Esophagus squamous epithelium (tissue), 5 donors: ENCODE data around the gene SAMD14. TPM values are rescaled to one million over a fixed set of nuclear protein-coding genes. Genes with fewer than 3 reads are reported as not detected.

Source experiments
- DNase-seq: peaks from one replicate; lab custom pipeline; 2025; lab: John Stamatoyannopoulos, UW
- H3K27ac ChIP-seq, 4 donors: fragments of 200-600 bp; sonication (generic); one replicate each; pipeline ENCODE4 v1.5.1; 2016 to 2019; ENCODE audit warnings: mild to moderate bottlenecking in 1 of 4
- H3K27me3 ChIP-seq, 4 donors: fragments of 200-600 bp; sonication (generic); 1 replicate in 3 of 4; 2 replicates in 1 of 4; pipeline versions ENCODE4 v1.5.1 to v1.6.0; 2017 to 2021; ENCODE audit warnings: antibody characterized with exemption in 1 of 4
- H3K36me3 ChIP-seq, 3 donors: fragments of 200-600 bp; sonication (generic); one replicate each; pipeline ENCODE4 v1.5.1; 2016 to 2019
- H3K4me1 ChIP-seq, 3 donors: fragments of 200-600 bp; sonication (generic); one replicate each; pipeline ENCODE4 v1.5.1; 2017 to 2019
- H3K4me3 ChIP-seq, 4 donors: fragments of 200-600 bp; sonication (generic); 1 replicate in 3 of 4; 2 replicates in 1 of 4; pipeline ENCODE4 v1.5.1; 2016 to 2019; ENCODE audit warnings: mild to moderate bottlenecking in 2 of 4, moderate library complexity in 1 of 4
- H3K9me3 ChIP-seq, 3 donors: fragments of 200-600 bp; sonication (generic); one replicate each; pipeline ENCODE4 v1.5.1; 2016 to 2019
- POLR2A ChIP-seq, 4 donors: fragments of 450-650 bp; IDR thresholded peaks; one replicate each; pipeline ENCODE4 v1.6.1; 2017; ENCODE audit warnings: antibody characterized with exemption in 4 of 4, mild to moderate bottlenecking in 4 of 4, moderate library complexity in 3 of 4
- WGBS, 2 donors: methylation state at CpG; one replicate each; pipeline ENCODE4 v1.1.5; 2018; 5-methylcytosine and 5-hydroxymethylcytosine counted together
- intact Hi-C: fragments of 100-400 bp; cut with DNase I; formaldehyde crosslinking; loops from one replicate; pipeline ENCODE4 v1.15.0; 2022
- total RNA-seq, 4 donors: library from RNA; depleted of rRNA; stranded (reverse); fragments of >200 nt; gene quantifications; one replicate each; pipeline ENCODE4 v1.1.0, GENCODE V29; 2016
- TF ChIP-seq, protein P1 (sequence below), 6 experiments: fragments of 450-650 bp in 4 of 6; fragments of 200-600 bp in 2 of 6; sonication (generic) in 2 of 6; IDR thresholded peaks; one replicate each; pipeline ENCODE4 v1.5.1; 2016 to 2019; ENCODE audit warnings: antibody characterized with exemption in 6 of 6, mild to moderate bottlenecking in 4 of 6, moderate library complexity in 4 of 6
- donor health status: DM: yes; HTN: yes; CAD: no.

SAMD14 gene
- total RNA-seq, 4 donors from 2014 or later: 0.57 TPM; not detected in 3

DNA sequence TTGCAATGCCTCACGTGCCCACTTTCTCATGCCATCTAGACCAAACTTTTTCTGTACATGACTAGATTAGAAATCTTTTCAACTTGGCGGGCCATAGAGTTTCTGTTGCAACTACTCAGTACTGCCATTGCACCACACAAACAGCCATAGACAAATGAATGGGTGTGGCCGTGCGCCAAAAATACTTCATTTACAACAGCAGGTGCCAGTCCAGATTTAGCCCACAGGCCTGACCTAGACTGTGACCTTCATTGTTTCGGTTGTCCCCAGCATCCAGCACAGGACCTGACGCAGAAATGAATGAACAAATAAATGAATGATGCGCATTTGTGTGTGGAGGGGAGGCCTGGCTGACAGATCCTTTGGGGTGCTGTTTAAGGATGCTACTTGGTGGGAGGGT is 49.1 kb downstream of the SAMD14 start:
- TF ChIP-seq, protein P1, sequence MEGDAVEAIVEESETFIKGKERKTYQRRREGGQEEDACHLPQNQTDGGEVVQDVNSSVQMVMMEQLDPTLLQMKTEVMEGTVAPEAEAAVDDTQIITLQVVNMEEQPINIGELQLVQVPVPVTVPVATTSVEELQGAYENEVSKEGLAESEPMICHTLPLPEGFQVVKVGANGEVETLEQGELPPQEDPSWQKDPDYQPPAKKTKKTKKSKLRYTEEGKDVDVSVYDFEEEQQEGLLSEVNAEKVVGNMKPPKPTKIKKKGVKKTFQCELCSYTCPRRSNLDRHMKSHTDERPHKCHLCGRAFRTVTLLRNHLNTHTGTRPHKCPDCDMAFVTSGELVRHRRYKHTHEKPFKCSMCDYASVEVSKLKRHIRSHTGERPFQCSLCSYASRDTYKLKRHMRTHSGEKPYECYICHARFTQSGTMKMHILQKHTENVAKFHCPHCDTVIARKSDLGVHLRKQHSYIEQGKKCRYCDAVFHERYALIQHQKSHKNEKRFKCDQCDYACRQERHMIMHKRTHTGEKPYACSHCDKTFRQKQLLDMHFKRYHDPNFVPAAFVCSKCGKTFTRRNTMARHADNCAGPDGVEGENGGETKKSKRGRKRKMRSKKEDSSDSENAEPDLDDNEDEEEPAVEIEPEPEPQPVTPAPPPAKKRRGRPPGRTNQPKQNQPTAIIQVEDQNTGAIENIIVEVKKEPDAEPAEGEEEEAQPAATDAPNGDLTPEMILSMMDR (IDR thresholded peaks at IDR 0.05): no peak
- no peak for TF ChIP-seq POLR2A (IDR thresholded peaks at IDR 0.05)
- Histone ChIP-seq H3K27ac (no peak overlapping the region), H3K9me3 (no peaks in the 10 kb centered on the region), H3K4me3 (no peak overlapping the region), H3K4me1 (peaks cover 2 to 14% (median 6%) of the 10 kb centered on the region in 3 donors), H3K36me3 (peaks cover 9 to 94% (median 45%) of the 10 kb centered on the region in 3 donors), H3K27me3 (no peaks in the 10 kb centered on the region)
- WGBS, 2 donors: 78 to 82% methylated on average over 7 of the region's 7 CpGs
- intact Hi-C loops: no loop called here
- DNase-seq: no peak

DNA sequence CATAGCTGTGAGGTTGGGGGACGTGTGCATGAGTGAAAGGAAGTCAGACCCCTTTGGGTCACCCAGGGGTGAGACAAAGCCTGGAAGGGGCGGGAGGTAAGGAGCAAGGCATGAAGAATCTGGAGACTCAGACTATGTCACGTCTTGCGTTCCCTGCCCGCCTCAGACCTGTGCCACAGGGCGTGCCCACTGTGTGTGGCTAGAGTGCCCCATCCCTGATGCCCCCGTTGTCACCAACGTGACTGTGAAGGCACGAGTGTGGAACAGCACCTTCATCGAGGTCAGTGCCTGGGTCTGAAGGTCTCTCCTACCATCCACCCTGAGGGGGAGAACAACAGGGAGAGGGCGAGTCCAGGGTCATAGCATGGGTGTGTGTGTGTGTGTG is 49.9 kb downstream of the SAMD14 start:
- peak overlapping the region in 3 of 4 donors; percentile 1 to 36 (median 27) for H3K27ac ChIP-seq
- peaks cover 9 to 97% (median 53%) of the 10 kb centered on the region in 3 donors for H3K36me3 ChIP-seq
- no peak for DNase-seq

DNA sequence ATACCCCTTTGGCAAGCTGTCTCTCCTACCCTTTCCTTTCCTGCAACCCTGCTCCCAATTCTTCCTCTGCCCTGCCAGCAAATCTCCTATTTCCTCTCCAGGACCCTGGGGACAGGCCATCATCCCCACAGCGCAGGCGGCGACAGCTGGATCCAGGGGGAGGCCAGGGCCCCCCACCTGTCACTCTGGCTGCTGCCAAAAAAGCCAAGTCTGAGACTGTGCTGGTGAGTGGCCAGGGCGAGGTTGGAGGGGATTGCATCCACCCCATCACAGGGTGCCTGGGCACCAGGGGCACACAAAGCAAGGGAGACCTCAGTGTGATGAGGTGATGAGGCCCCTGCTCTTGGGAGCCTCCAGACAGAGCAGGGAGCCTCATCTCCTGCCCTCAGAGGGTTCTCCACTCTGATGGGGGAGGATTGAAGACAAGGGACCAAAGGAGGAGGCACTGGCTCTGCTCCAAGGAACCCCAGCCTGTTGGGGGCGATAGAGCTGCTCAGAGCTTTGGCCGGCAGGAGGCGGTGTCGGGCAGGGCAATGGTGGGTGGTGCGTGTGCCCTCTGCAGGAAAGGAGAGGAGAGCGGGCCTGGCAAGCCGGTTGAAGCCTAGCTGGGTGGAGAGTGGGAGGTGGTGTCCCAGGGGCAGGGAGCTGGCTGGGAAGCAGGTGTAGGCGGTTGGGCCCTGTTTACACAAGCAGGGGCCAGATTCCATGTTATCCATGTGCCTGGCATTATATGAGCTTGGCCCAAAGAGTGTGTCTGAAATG is 50.4 kb downstream of the SAMD14 start:
- H3K27ac ChIP-seq: peak overlapping the region in 3 of 4 donors; percentile 1 to 36 (median 27)
- intact Hi-C loops: no loop called here
- H3K4me3 ChIP-seq: no peak overlapping the region
- TF ChIP-seq, protein P1 (IDR thresholded peaks at IDR 0.05): peak; percentile 19 to 96 (median 78)
- no peak for TF ChIP-seq POLR2A (IDR thresholded peaks at IDR 0.05)
- no peak for DNase-seq
- 62% methylated on average over 3 of the region's 12 CpGs; no CpG with 5 or more reads in 1 of the 2 donors for WGBS, 2 donors
- no peaks in the 10 kb centered on the region for H3K27me3 ChIP-seq
- peaks cover 2 to 14% (median 6%) of the 10 kb centered on the region in 3 donors for H3K4me1 ChIP-seq
- H3K9me3 ChIP-seq: no peaks in the 10 kb centered on the region
- peaks cover 14 to 97% (median 55%) of the 10 kb centered on the region in 3 donors for H3K36me3 ChIP-seq

More for the DNA sequence above, 49.9 kb downstream of the SAMD14 start:
- TF ChIP-seq POLR2A (IDR thresholded peaks at IDR 0.05): no peak
- TF ChIP-seq, protein P1 (IDR thresholded peaks at IDR 0.05): no peak
- H3K27me3 ChIP-seq: no peaks in the 10 kb centered on the region
- WGBS, 2 donors: 48 to 68% methylated on average over 7 to 11 of the region's 11 CpGs
- no peaks in the 10 kb centered on the region for H3K9me3 ChIP-seq
- peaks cover 2 to 14% (median 6%) of the 10 kb centered on the region in 3 donors for H3K4me1 ChIP-seq
- no peak overlapping the region for H3K4me3 ChIP-seq
- intact Hi-C loops: no loop called here

DNA sequence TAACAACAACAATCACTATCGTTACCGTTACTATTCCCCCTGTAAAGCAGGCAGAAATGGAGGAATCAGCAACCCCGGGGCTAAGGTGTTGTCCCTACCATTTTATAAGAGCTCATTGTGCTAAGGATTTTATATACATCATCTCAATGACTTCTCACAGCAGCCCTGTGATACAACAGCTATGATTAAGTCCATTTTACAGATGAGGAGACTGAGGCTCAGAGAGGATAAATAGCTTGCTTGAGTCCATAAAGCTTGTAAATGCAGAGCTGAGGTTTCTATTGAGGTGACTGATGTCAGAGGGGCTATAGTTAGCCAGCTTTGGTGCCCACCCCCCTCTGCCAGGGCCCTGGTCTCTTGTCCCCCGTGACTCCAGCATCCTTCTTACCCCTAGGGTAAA is 51.5 kb downstream of the SAMD14 start:
- Histone ChIP-seq H3K27me3 (no peaks in the 10 kb centered on the region), H3K27ac (no peak overlapping the region), H3K9me3 (no peaks in the 10 kb centered on the region), H3K36me3 (peaks cover 23 to 99% (median 62%) of the 10 kb centered on the region in 3 donors), H3K4me1 (peaks cover 2 to 14% (median 6%) of the 10 kb centered on the region in 3 donors), H3K4me3 (no peak overlapping the region)
- DNase-seq: no peak
- 76 to 85% methylated on average over 4 of the region's 4 CpGs for WGBS, 2 donors
- TF ChIP-seq, protein P1 (IDR thresholded peaks at IDR 0.05): no peak
- TF ChIP-seq POLR2A (IDR thresholded peaks at IDR 0.05): no peak
- intact Hi-C loops: no loop called here

DNA sequence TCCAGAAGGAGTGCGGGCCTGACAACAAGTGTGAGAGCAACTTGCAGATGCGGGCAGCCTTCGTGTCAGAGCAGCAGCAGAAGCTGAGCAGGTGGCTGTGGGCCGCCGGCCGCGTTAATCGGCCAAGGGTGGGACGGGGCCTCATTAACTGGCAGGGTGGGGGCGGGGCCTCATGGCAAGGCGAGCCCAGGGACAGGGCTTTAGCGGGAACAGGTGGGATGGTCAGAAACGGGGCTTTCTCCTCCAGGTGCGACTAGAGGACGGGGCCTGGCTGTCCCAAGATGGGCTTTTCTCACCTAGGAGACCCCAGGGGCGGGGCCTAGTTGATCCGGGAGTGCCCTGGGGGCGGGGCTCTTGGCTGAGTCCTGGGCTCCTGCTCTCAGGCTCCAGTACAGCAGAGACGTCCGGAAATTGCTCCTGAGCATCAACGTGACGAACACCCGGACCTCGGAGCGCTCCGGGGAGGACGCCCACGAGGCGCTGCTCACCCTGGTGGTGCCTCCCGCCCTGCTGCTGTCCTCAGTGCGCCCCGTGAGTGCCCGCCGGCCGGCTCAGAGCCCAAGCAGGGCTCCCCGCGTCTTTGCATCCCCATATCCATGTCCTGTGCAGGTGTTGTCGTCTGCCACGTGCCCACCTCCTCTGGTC is 53.2 kb downstream of the SAMD14 start:
- intact Hi-C loops: no loop called here
- Histone ChIP-seq H3K27me3 (no peaks in the 10 kb centered on the region), H3K36me3 (peaks cover 23 to 99% (median 68%) of the 10 kb centered on the region in 3 donors), H3K27ac (no peak overlapping the region), H3K9me3 (no peaks in the 10 kb centered on the region), H3K4me1 (peaks cover 2 to 14% (median 6%) of the 10 kb centered on the region in 3 donors), H3K4me3 (no peak overlapping the region)
- TF ChIP-seq, protein P1 (IDR thresholded peaks at IDR 0.05): no peak
- TF ChIP-seq POLR2A (IDR thresholded peaks at IDR 0.05): no peak
- no peak for DNase-seq
- WGBS, 2 donors: 90 to 91% methylated on average over 4 to 19 of the region's 39 CpGs
